HepG2 (cell line): ENCODE results near the gene ACTN1.

Experiments used
- ARNT ChIP-seq: fragments of 450-650 bp; IDR thresholded peaks from 2 replicates; pipeline ENCODE4 v1.6.1; 2017
- CTCF ChIP-seq: sonication (generic); formaldehyde crosslinking; IDR thresholded peaks from 2 replicates; pipeline ENCODE4 v1.5.0; 2020; ENCODE audit warnings: mild to moderate bottlenecking, missing genetic modification reagents, moderate library complexity
- FOSL1 ChIP-seq: sonication (generic); formaldehyde crosslinking; IDR thresholded peaks from 2 replicates; pipeline ENCODE4 v1.9.0; 2021; ENCODE audit warnings: missing genetic modification reagents, borderline replicate concordance

- TF ChIP-seq FOSL1, result no peak
- no peak for TF ChIP-seq CTCF (CRISPR knock-in tag)
- TF ChIP-seq ARNT, result no peak
These were observed 45.0 kb downstream of the ACTN1 start for GRCh38 chr14:68934066-68934465.
